ENCODE data around the gene MAPT. TPM values are rescaled to one million over a fixed set of nuclear protein-coding genes. Genes with fewer than 3 reads are reported as not detected.

Gene MAPT
- total RNA-seq, 2 donors from 2014 or later = 11.7 to 14.7 TPM

DNA sequence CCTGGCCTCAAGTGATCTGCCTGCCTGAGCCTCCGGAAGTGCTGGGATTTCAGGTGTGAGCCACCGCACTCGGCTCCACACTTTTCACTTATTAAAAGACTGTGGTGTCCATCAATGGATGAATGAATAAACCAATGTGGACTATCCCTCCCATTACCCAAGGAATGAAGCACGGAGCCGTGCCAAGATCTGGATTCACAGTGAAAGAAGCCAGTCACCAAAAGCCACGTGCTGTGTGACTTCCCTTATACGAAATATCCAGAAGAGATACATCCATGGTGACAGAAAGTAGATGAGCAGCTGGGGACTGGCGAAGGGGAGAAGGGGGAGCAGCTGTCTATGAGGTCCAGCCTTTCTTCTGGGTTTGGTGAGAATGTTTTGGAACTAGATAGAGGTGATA lies 56.5 kb downstream of the MAPT start:
- intact Hi-C loops (cut with DNase I) = no loop called here
- H3K9me3 ChIP-seq = no peaks in the 10 kb centered on the region
- no peaks in the 10 kb centered on the region for H3K27me3 ChIP-seq (replicated peaks; ENCODE audit: insufficient read depth)
- H3K36me3 ChIP-seq = no peaks in the 10 kb centered on the region
- no peak for TF ChIP-seq POLR2A (IDR thresholded peaks at IDR 0.05)
- no peak for TF ChIP-seq POLR2AphosphoS5 (IDR thresholded peaks at IDR 0.05)
- no peak for TF ChIP-seq CTCF (IDR thresholded peaks at IDR 0.05)
- H3K27ac ChIP-seq = no peak overlapping the region
- H3K4me1 ChIP-seq (replicated peaks) = no peaks in the 10 kb centered on the region
- H3K4me3 ChIP-seq = no peak overlapping the region
- DNase-seq (ENCODE audit: low spot score) = no peak
- WGBS = 89% methylated on average over 8 of the region's 8 CpGs

- no peak for DNase-seq (ENCODE audit: low spot score)
- no peak overlapping the region for H3K4me3 ChIP-seq
- intact Hi-C loops (cut with DNase I) = no loop called here
- H3K27me3 ChIP-seq (replicated peaks; ENCODE audit: insufficient read depth) = no peaks in the 10 kb centered on the region
- TF ChIP-seq CTCF (IDR thresholded peaks at IDR 0.05) (no peak), POLR2A (IDR thresholded peaks at IDR 0.05) (no peak), POLR2AphosphoS5 (IDR thresholded peaks at IDR 0.05) (no peak)
- H3K4me1 ChIP-seq (replicated peaks) = no peaks in the 10 kb centered on the region
- H3K27ac ChIP-seq = no peak overlapping the region
- 63% methylated on average over 10 of the region's 10 CpGs for WGBS
- H3K9me3 ChIP-seq = no peaks in the 10 kb centered on the region
- no peaks in the 10 kb centered on the region for H3K36me3 ChIP-seq
These were observed 57.0 kb downstream of the MAPT start for GRCh38 chr17:45951403-45951802.

GRCh38 chr17:45951941-45952340 lies 57.6 kb downstream of the MAPT start:
- WGBS = 87% methylated on average over 6 of the region's 6 CpGs
- Histone ChIP-seq H3K27ac (no peak overlapping the region), H3K27me3 (replicated peaks; ENCODE audit: insufficient read depth) (no peaks in the 10 kb centered on the region), H3K36me3 (no peaks in the 10 kb centered on the region), H3K4me1 (replicated peaks) (no peaks in the 10 kb centered on the region), H3K4me3 (no peak overlapping the region), H3K9me3 (no peaks in the 10 kb centered on the region)
- no peak for DNase-seq (ENCODE audit: low spot score)
- intact Hi-C loops (cut with DNase I) = no loop called here
- TF ChIP-seq POLR2A (IDR thresholded peaks at IDR 0.05) (no peak), POLR2AphosphoS5 (IDR thresholded peaks at IDR 0.05) (no peak), CTCF (IDR thresholded peaks at IDR 0.05) (no peak)

- TF ChIP-seq POLR2AphosphoS5 (IDR thresholded peaks at IDR 0.05) (no peak), POLR2A (IDR thresholded peaks at IDR 0.05) (no peak), CTCF (IDR thresholded peaks at IDR 0.05) (no peak)
- H3K36me3 ChIP-seq = no peaks in the 10 kb centered on the region
- no peaks in the 10 kb centered on the region for H3K9me3 ChIP-seq
- no peak overlapping the region for H3K27ac ChIP-seq
- no peaks in the 10 kb centered on the region for H3K4me1 ChIP-seq (replicated peaks)
- 78% methylated on average over 6 of the region's 6 CpGs for WGBS
- intact Hi-C loops (cut with DNase I) = no loop called here
- no peak for DNase-seq (ENCODE audit: low spot score)
- H3K27me3 ChIP-seq (replicated peaks; ENCODE audit: insufficient read depth) = no peaks in the 10 kb centered on the region
- no peak overlapping the region for H3K4me3 ChIP-seq
These were observed 58.5 kb downstream of the MAPT start for GRCh38 chr17:45952814-45953320.

- DNase-seq (ENCODE audit: low spot score) = no peak
- H3K9me3 ChIP-seq = no peaks in the 10 kb centered on the region
- 86% methylated on average over 2 of the region's 2 CpGs for WGBS
- no peaks in the 10 kb centered on the region for H3K4me1 ChIP-seq (replicated peaks)
- H3K27me3 ChIP-seq (replicated peaks; ENCODE audit: insufficient read depth) = no peaks in the 10 kb centered on the region
- intact Hi-C loops (cut with DNase I) = no loop called here
- TF ChIP-seq POLR2A (IDR thresholded peaks at IDR 0.05) = no peak
- TF ChIP-seq POLR2AphosphoS5 (IDR thresholded peaks at IDR 0.05) = no peak
- no peak for TF ChIP-seq CTCF (IDR thresholded peaks at IDR 0.05)
- no peak overlapping the region for H3K27ac ChIP-seq
- H3K4me3 ChIP-seq = no peak overlapping the region
- H3K36me3 ChIP-seq = no peaks in the 10 kb centered on the region
These were observed 59.2 kb downstream of the MAPT start for GRCh38 chr17:45953561-45953960.

Measured in prostate gland (tissue), 2 donors.